Measurements from ENCODE around the gene SESN1. TPM values are rescaled to one million over a fixed set of nuclear protein-coding genes. Genes with fewer than 3 reads are reported as not detected.
A peak's percentile ranks its signal among the peaks of the same experiment; 100 is the strongest.

The SESN1 gene
- total RNA-seq, 1 donor from 2014 or later = 40.8 TPM

DNA sequence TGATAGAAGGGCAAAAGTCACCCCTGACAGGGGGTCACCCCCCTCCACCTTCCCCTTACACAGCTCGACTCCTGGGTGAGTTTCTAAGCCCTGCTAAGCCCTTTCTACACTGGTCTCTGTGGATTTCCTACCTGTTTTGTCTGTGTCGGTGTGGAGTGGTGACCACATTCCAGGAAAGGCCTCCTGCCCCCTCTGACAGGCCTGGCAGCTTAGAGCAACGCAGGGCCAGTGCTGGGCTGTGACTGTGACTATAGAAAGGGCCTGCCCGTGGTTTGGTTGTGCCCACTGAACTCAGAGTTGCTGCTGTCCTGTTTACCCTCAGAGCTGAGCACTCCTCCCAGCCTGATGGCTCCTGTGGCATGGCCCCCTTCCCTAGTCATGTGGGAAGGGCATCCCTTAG, 137.4 kb downstream of the SESN1 start:
- no peaks in the 10 kb centered on the region for H3K9me3 Mint-ChIP-seq
- Histone ChIP-seq H4K20me1 (ENCODE audit: low read depth) (no peaks in the 10 kb centered on the region), H2AFZ (replicated peaks) (peak overlapping the region; percentile 24), H3K27ac (no peak overlapping the region), H3K4me3 (no peak overlapping the region), H3K79me2 (ENCODE audit: low read depth) (no peaks in the 10 kb centered on the region), H3K36me3 (no peaks in the 10 kb centered on the region), H3K4me1 (no peaks in the 10 kb centered on the region), H3F3A (ENCODE audit: low read depth) (no peaks in the 10 kb centered on the region), H3K9ac (no peak overlapping the region), H3K9me3 (ENCODE audit: low read depth) (no peaks in the 10 kb centered on the region), H3K27me3 (no peaks in the 10 kb centered on the region), H3K4me2 (no peak overlapping the region)
- peak; percentile 21 for DNase-seq (ENCODE audit: low spot score)
- no peak overlapping the region for H3K27ac Mint-ChIP-seq
- peaks cover 2% of the 10 kb centered on the region for H3K27me3 Mint-ChIP-seq (ENCODE audit: insufficient read depth, low read depth)
- no peak overlapping the region for H3K4me3 Mint-ChIP-seq
- H3K4me1 Mint-ChIP-seq = no peaks in the 10 kb centered on the region
- peaks cover 3% of the 10 kb centered on the region for H3K36me3 Mint-ChIP-seq
- TF ChIP-seq EZH2 (IDR thresholded peaks at IDR 0.05) = no peak
- TF ChIP-seq EZH2phosphoT487 (IDR thresholded peaks at IDR 0.05) = no peak
- TF ChIP-seq CTCF (IDR thresholded peaks at IDR 0.05) = no peak

DNA sequence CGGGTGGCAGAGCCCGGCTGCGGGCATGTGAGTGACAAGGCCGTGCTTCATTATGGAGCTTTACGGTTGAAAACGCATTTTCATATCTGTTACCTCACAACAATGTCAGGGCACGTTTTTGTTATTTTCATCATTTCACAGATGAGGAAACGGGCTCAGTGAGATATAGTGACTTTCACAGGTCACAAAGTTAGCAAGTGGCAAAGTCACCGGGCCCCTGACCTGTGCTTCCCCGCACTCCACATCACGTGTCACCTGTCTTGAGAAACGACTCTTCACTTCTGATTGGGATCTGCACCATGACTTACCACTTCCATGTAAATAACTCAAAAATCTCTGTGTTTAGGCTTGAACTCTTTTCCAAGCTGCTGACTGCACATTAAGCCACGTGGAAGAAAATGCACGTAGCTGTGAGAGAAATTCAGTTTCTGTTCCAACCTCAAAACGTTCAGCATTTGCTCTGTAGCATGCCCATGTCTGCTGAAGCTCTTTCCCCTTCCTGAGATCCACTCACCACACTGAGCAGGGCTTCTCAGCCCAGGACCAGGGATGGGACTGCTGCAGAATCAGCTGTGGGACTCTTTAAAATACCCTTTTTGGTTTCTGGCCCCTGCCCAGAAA, 139.2 kb downstream of the SESN1 start:
- Histone ChIP-seq H3K9me3 (ENCODE audit: low read depth) (no peaks in the 10 kb centered on the region), H2AFZ (replicated peaks) (no peak overlapping the region), H3K27ac (no peak overlapping the region), H3K4me2 (no peak overlapping the region), H4K20me1 (ENCODE audit: low read depth) (no peaks in the 10 kb centered on the region), H3K27me3 (no peaks in the 10 kb centered on the region), H3K4me3 (no peak overlapping the region), H3K4me1 (no peaks in the 10 kb centered on the region), H3F3A (ENCODE audit: low read depth) (no peaks in the 10 kb centered on the region), H3K9ac (no peak overlapping the region), H3K36me3 (no peaks in the 10 kb centered on the region), H3K79me2 (ENCODE audit: low read depth) (no peaks in the 10 kb centered on the region)
- no peak for TF ChIP-seq EZH2 (IDR thresholded peaks at IDR 0.05)
- no peak for TF ChIP-seq EZH2phosphoT487 (IDR thresholded peaks at IDR 0.05)
- TF ChIP-seq CTCF (IDR thresholded peaks at IDR 0.05) = no peak
- no peak overlapping the region for H3K4me3 Mint-ChIP-seq
- DNase-seq (ENCODE audit: low spot score) = no peak
- H3K9me3 Mint-ChIP-seq = no peaks in the 10 kb centered on the region
- H3K27me3 Mint-ChIP-seq (ENCODE audit: insufficient read depth, low read depth) = peaks cover 2% of the 10 kb centered on the region
- no peaks in the 10 kb centered on the region for H3K4me1 Mint-ChIP-seq
- H3K27ac Mint-ChIP-seq = no peak overlapping the region
- peaks cover 3% of the 10 kb centered on the region for H3K36me3 Mint-ChIP-seq

DNA sequence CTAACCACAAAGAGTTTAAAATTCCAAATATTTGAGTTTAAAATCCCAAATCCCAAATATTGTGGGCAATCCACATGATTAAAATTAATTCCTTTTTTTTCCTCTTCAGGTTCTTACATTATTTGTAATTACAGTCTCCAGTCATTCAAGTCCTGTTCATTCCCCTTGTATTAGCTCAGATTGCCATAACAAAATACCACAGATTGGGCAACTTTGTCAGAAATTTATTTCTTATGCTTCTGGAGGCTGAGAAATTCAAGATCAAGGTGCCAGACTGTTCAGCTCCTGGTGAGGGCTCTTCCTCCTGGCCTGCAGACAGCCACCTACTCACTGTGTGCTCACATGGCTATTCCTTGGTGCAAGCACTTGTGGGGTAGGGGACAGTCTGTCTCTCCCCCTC, 141.0 kb downstream of the SESN1 start:
- Mint-ChIP-seq H3K9me3 (no peaks in the 10 kb centered on the region), H3K4me3 (no peak overlapping the region), H3K4me1 (no peaks in the 10 kb centered on the region), H3K36me3 (peaks cover 3% of the 10 kb centered on the region), H3K27me3 (ENCODE audit: insufficient read depth, low read depth) (peaks cover 2% of the 10 kb centered on the region), H3K27ac (no peak overlapping the region)
- H3K9ac ChIP-seq = no peak overlapping the region
- H2AFZ ChIP-seq (replicated peaks) = no peak overlapping the region
- H3K27me3 ChIP-seq = no peaks in the 10 kb centered on the region
- no peaks in the 10 kb centered on the region for H3K4me1 ChIP-seq
- no peak for TF ChIP-seq EZH2 (IDR thresholded peaks at IDR 0.05)
- TF ChIP-seq CTCF (IDR thresholded peaks at IDR 0.05) = no peak
- TF ChIP-seq EZH2phosphoT487 (IDR thresholded peaks at IDR 0.05) = no peak
- H4K20me1 ChIP-seq (ENCODE audit: low read depth) = no peaks in the 10 kb centered on the region
- no peaks in the 10 kb centered on the region for H3K79me2 ChIP-seq (ENCODE audit: low read depth)
- H3K4me3 ChIP-seq = no peak overlapping the region
- no peak for DNase-seq (ENCODE audit: low spot score)
- no peak overlapping the region for H3K4me2 ChIP-seq
- no peak overlapping the region for H3K27ac ChIP-seq
- no peaks in the 10 kb centered on the region for H3K36me3 ChIP-seq
- no peaks in the 10 kb centered on the region for H3F3A ChIP-seq (ENCODE audit: low read depth)
- H3K9me3 ChIP-seq (ENCODE audit: low read depth) = no peaks in the 10 kb centered on the region

Data from neural progenitor cell (in vitro differentiated cells).